Small intestine (tissue), 7 donors: Measurements from ENCODE around the gene PILRB. TPM values are rescaled to one million over a fixed set of nuclear protein-coding genes. Genes with fewer than 3 reads are reported as not detected.
A peak's percentile ranks its signal among the peaks of the same experiment; 100 is the strongest.
"Not testable (repeated sequence)": the region's sequence is repeated elsewhere in the genome, so short reads cannot be mapped to it uniquely, and the experiment has no call there.

ENCODE experiments used
- DNase-seq, 2 donors: peaks; one replicate each; pipeline versions ENCODE4 v3.0.0 to v3.0.0-alpha.2; 2013
- FAIRE-seq: peaks from 2 replicates; lab custom pipeline; 2012; peaks lifted over from hg19 to GRCh38; lab: Jason Lieb, UNC
- H3K27ac ChIP-seq, 3 donors: one replicate each; pipeline ENCODE4 v1.5.1; 2013; ENCODE audit warnings: low read length in 2 of 3, mild to moderate bottlenecking in 2 of 3, control low read depth in 1 of 3, inconsistent platforms in 1 of 3, low read depth in 1 of 3, moderate library complexity in 1 of 3
- H3K27me3 ChIP-seq, 3 donors: one replicate each; pipeline ENCODE4 v1.6.1; 2013; ENCODE audit warnings: low read length in 3 of 3, inconsistent platforms in 1 of 3; ENCODE audit not compliant: control insufficient read depth in 3 of 3, insufficient read depth in 3 of 3
- H3K36me3 ChIP-seq, 3 donors: one replicate each; pipeline ENCODE4 v1.6.1; 2013; ENCODE audit warnings: low read length in 3 of 3, inconsistent platforms in 1 of 3, low read depth in 1 of 3, mild to moderate bottlenecking in 1 of 3, moderate library complexity in 1 of 3; ENCODE audit not compliant: control insufficient read depth in 3 of 3, insufficient read depth in 2 of 3
- H3K4me1 ChIP-seq, 3 donors: one replicate each; pipeline ENCODE4 v1.6.1; 2013; ENCODE audit warnings: low read length in 2 of 3, inconsistent platforms in 1 of 3, low read depth in 1 of 3, mild to moderate bottlenecking in 1 of 3, moderate library complexity in 1 of 3; ENCODE audit not compliant: control insufficient read depth in 3 of 3, insufficient read depth in 2 of 3
- H3K4me3 ChIP-seq, 3 donors: one replicate each; pipeline ENCODE4 v1.5.1; 2013; ENCODE audit warnings: low read length in 3 of 3, control low read depth in 1 of 3, inconsistent platforms in 1 of 3, low read depth in 1 of 3, mild to moderate bottlenecking in 1 of 3, moderate library complexity in 1 of 3
- H3K9me3 ChIP-seq, 2 donors: one replicate each; pipeline ENCODE4 v1.6.1; 2013; ENCODE audit warnings: low read depth in 1 of 2, low read length in 1 of 2; ENCODE audit not compliant: control insufficient read depth in 2 of 2, insufficient read depth in 1 of 2
- WGBS, 3 donors: extraction: QIAGEN DNeasy Blood & Tissue Kit; methylation state at CpG; one replicate each; pipeline ENCODE4 v1.1.7; 2013; 5-methylcytosine and 5-hydroxymethylcytosine counted together
- polyA plus RNA-seq, 4 donors: library from polyadenylated mRNA; stranded (reverse) in 3 of 4; unstranded in 1 of 4; fragments of 200-250 nt in 3 of 4; fragments of 120-200 nt in 1 of 4; gene quantifications; one replicate each; pipeline versions ENCODE4 v1.2.1 to v1.2.3, GENCODE V29; 2013
- donor health status: healthy with polysubstance abuse.
- donor health status: control.
- donor health status: control.
- donor health status: Bipolar disorder and iron deficiency.
- donor health status: healthy.

PILRB gene
- polyA plus RNA-seq, 4 donors, result 39.1 to 117 (median 57.2) TPM

DNA sequence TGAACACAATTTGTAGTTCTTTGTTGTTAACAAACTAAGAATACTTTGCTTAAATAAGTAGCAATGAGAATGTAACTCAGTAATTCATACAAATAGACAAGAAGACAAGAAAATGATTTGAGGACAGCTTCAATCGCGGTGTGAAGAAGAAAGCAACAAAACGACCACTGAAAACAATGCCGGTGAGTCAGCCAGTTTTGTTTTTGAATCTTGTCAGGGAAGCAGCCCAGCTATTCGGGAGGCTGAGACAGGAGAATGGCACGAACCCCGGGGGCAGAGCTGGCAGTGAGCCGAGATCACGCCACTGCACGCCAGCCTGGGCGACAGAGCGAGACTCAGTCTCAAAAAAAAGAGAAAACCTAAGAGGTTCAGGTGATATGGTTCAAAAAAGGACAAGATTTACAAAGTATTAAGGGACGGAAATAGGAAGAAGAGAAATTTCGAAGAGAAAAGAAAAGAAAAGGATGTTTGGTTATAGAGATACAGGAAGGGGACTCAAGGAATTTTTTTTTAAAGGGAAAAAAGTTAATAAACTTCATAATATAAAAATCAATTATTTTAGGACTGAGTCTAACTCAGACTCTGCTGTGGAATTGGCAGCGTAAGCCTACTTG is 19.7 kb upstream of the PILRB start:
- H3K4me1 ChIP-seq, H3K27me3 ChIP-seq, DNase-seq, H3K9me3 ChIP-seq, FAIRE-seq, H3K27ac ChIP-seq, H3K4me3 ChIP-seq: not testable (repeated sequence)
- peaks cover 1 to 26% (median 2%) of the 10 kb centered on the region in 3 donors for H3K36me3 ChIP-seq
- 85 to 93% (median 88%) methylated on average over 15 of the region's 15 CpGs for WGBS, 3 donors

DNA sequence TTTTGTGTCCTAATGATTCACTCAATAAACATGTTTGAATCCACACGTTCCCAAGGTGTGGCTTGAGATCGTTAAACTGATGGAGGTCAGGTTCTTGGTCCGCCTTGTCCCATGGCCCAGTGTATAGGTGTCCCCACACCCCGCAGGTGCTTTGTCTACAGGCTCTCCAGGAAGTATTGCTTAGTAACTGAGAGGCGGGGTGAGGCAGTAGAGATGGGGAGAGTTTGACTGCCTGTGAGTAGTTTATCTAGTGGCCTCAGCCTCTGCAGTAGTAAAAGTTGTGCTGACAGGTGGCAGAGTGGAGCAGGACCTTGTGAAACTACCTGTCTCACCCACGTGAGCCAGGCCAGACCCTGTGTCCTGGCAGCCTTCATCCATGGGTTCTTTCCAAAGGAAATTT is 16.6 kb upstream of the PILRB start:
- not testable (repeated sequence) for FAIRE-seq, H3K9me3 ChIP-seq, H3K4me1 ChIP-seq, H3K27me3 ChIP-seq, H3K4me3 ChIP-seq
- 15 to 56% (median 24%) methylated on average over 6 of the region's 6 CpGs for WGBS, 3 donors
- peak overlapping the region in 1 of 3 donors; percentile 67 for H3K27ac ChIP-seq
- peaks cover 1 to 42% (median 2%) of the 10 kb centered on the region in 3 donors for H3K36me3 ChIP-seq
- DNase-seq, result peak; percentile 59 to 75

DNA sequence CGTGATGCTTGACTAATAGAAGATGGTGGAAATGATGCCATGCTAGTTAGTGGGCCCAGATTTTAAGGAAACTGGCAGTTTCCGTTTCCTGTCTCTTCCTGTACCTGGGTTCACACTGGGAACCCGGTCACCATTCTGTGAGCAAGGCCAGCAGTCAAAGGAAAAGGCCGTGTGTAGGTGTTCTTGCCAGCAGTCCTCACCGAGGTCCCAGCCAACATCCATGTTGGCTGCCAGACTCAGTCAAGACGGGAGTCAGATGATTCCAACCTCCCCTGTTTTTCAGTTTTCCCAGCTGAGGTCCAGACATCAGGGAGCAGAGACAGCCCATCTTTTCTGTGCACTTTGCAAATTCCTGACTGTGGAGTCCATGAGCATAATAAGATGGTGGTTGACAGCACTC is 15.2 kb upstream of the PILRB start:
- Histone ChIP-seq H3K4me1 (peaks cover 0 to 4% (median 0%) of the 10 kb centered on the region in 3 donors), H3K27ac (no peak overlapping the region), H3K9me3 (no peaks in the 10 kb centered on the region), H3K36me3 (peaks cover 4 to 48% (median 8%) of the 10 kb centered on the region in 3 donors), H3K4me3 (no peak overlapping the region), H3K27me3 (no peaks in the 10 kb centered on the region)
- no peak for DNase-seq
- 79 to 90% (median 86%) methylated on average over 6 of the region's 6 CpGs for WGBS, 3 donors
- FAIRE-seq, result no peak

DNA sequence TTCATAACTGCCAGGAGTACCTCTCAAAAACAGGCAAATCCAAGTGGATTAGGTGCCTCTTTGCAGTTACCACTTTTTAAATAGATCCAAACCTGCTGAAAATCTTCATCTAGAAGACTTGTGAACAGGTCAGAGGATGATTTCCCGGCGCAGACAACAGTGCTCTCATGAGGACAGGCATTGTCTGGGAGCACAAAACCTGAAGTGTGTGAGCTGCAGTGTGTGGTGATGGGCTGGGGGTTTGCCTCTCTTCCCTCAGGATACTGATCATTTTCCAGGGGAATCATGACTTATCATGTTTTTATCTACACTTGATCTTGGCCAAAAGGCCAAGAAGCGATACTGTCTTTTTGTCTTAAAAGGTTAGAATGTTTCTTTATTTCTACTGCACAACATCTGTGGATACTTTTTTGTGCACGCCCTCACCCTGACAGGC is 13.8 kb upstream of the PILRB start:
- H3K4me1 ChIP-seq, H3K27me3 ChIP-seq, FAIRE-seq, H3K9me3 ChIP-seq, DNase-seq, H3K4me3 ChIP-seq: not testable (repeated sequence)
- Histone ChIP-seq H3K36me3 (peaks cover 4 to 55% (median 8%) of the 10 kb centered on the region in 3 donors), H3K27ac (peak overlapping the region in 2 of 3 donors; percentile 54 to 63)
- 79 to 93% (median 86%) methylated on average over 3 of the region's 4 CpGs for WGBS, 3 donors

DNA sequence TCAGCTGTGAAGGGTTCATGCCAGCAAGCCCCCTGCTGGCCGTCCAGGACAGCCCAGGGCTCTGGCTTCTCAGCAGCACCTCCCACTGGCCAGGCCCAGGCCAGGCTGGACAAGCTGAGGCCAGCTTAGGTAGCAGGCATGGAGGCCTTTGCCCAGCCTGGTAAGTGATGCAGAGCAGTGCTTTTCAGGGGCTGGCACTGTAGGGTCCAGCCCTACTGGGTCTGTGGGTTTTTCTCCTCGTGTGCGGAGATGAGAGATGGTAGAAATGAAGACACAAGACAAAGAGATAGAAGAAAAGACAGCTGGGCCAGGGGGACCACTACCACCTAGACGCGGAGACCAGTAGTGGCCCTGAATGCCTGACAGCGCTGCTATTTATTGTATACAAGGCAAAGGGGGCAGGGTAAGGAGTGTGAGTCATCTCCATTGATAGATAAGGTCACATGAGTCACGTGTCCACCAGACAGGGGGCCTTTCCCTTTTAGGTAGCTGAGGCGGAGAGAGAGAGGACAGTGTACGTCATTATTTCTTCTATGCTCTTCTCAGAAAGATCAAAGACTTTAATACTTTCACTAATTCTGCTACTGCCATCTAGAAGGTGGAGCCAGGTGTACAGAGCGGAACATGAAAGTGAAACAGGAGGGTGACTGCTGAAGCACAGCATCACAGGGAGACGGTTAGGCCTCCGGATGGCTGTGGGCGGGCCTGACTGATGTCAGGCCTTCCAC is 13.2 kb upstream of the PILRB start:
- peak overlapping the region; percentile 54 to 93 (median 63) for H3K27ac ChIP-seq
- not testable (repeated sequence) for H3K4me3 ChIP-seq, FAIRE-seq, H3K9me3 ChIP-seq, H3K27me3 ChIP-seq, H3K4me1 ChIP-seq
- DNase-seq, result peak; percentile 72 to 85
- 18 to 35% (median 32%) methylated on average over 9 to 10 of the region's 13 CpGs for WGBS, 3 donors
- peaks cover 4 to 60% (median 10%) of the 10 kb centered on the region in 3 donors for H3K36me3 ChIP-seq

DNA sequence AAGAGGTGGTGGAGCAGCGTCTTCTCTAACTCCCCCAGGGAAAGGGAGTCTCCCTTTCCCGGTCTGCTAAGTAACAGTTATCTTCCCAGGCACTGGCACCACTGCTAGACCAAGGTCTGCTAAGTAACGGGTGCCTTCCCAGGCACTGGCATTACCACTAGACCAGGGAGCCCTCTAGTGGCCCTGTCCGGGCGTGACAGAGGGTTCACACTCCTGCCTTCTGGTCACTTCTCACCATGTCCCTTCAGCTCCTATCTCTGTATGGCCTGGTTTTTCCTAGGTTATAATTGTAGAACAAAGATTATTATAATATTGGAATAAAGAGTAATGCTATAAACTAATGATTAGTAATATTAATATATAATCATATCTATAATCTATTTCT is 12.6 kb upstream of the PILRB start:
- not testable (repeated sequence) for H3K27ac ChIP-seq, H3K4me1 ChIP-seq, H3K27me3 ChIP-seq, H3K4me3 ChIP-seq, FAIRE-seq, H3K9me3 ChIP-seq
- peak; percentile 64 to 65 for DNase-seq
- 0% methylated on average over 2 of the region's 5 CpGs for WGBS, 3 donors
- peaks cover 4 to 65% (median 11%) of the 10 kb centered on the region in 3 donors for H3K36me3 ChIP-seq

DNA sequence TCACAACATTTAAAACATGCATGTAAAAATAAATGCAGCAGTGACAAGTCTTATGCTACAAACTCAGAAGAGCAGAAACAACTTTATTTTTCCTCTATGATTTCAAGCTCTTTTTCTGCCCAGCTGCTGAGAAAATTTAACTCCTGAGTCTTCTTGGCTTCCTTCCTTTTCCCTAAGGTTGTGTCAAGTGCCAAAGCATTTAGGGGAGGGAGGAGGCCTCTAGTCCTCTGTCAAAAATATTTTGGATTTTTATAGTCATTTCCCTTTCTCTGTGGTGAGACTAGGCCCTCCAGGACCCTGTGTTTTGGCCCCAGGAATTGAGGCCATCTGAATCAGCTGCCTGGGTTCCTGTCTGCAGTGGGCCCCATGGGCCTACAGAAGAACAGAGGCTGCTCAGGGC is 11.0 kb upstream of the PILRB start:
- Histone ChIP-seq H3K27ac (no peak overlapping the region), H3K4me1 (peaks cover 0 to 4% (median 0%) of the 10 kb centered on the region in 3 donors), H3K27me3 (no peaks in the 10 kb centered on the region), H3K9me3 (no peaks in the 10 kb centered on the region), H3K4me3 (no peak overlapping the region), H3K36me3 (peaks cover 4 to 71% (median 11%) of the 10 kb centered on the region in 3 donors)
- DNase-seq (no peak), FAIRE-seq (no peak)

DNA sequence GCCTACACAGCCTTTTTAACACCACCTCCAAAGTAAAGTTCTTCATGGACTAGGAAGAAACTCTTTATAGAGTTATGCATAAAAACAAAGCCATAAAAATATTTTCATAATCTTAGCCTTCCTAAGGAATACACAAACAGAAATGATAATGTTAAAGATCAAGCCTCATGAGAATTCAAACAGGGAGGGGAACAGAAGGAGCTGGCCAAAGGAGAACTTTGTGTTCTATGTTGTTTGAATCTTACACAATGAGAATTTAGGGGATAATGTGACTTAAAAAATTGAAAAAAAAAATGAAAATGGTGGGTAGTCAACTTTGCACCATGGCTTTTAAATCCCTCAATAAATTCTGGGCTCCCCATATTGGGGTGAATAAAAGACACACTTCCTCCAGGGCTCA is 9.1 kb upstream of the PILRB start:
- Histone ChIP-seq H3K4me3 (no peak overlapping the region), H3K9me3 (no peaks in the 10 kb centered on the region), H3K4me1 (peaks cover 0 to 4% (median 0%) of the 10 kb centered on the region in 3 donors), H3K36me3 (peaks cover 12 to 71% (median 14%) of the 10 kb centered on the region in 3 donors), H3K27me3 (no peaks in the 10 kb centered on the region), H3K27ac (no peak overlapping the region)
- FAIRE-seq, result no peak
- no peak for DNase-seq
